ENCODE results near the gene MYH2. TPM values are rescaled to one million over a fixed set of nuclear protein-coding genes. Genes with fewer than 3 reads are reported as not detected.
A peak's percentile ranks its signal among the peaks of the same experiment; 100 is the strongest.
"Not testable (repeated sequence)": the region's sequence is repeated elsewhere in the genome, so short reads cannot be mapped to it uniquely, and the experiment has no call there.

The MYH2 gene
- total RNA-seq, 1 donor from 2014 or later = not detected

- no peak for DNase-seq (ENCODE audit: low read depth)
- no peak for FAIRE-seq
- TF ChIP-seq, protein P1, sequence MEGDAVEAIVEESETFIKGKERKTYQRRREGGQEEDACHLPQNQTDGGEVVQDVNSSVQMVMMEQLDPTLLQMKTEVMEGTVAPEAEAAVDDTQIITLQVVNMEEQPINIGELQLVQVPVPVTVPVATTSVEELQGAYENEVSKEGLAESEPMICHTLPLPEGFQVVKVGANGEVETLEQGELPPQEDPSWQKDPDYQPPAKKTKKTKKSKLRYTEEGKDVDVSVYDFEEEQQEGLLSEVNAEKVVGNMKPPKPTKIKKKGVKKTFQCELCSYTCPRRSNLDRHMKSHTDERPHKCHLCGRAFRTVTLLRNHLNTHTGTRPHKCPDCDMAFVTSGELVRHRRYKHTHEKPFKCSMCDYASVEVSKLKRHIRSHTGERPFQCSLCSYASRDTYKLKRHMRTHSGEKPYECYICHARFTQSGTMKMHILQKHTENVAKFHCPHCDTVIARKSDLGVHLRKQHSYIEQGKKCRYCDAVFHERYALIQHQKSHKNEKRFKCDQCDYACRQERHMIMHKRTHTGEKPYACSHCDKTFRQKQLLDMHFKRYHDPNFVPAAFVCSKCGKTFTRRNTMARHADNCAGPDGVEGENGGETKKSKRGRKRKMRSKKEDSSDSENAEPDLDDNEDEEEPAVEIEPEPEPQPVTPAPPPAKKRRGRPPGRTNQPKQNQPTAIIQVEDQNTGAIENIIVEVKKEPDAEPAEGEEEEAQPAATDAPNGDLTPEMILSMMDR (IDR thresholded peaks at IDR 0.05; ENCODE audit: insufficient read depth, low read length, severe bottlenecking) = no peak
- no peaks in the 10 kb centered on the region for H3K27me3 ChIP-seq (ENCODE audit: control insufficient read depth, insufficient read depth, low read length)
- H3K4me3 ChIP-seq (ENCODE audit: low read depth, low read length) = no peak overlapping the region
- H3K36me3 ChIP-seq (ENCODE audit: control insufficient read depth, insufficient read depth, low read length) = no peaks in the 10 kb centered on the region
Observed at GRCh38 chr17:10556301-10557005, 7.0 kb upstream of the MYH2 start.

GRCh38 chr17:10550014-10550413 lies 556 bp upstream of the MYH2 start:
- TF ChIP-seq, protein P1 (IDR thresholded peaks at IDR 0.05; ENCODE audit: insufficient read depth, low read length, severe bottlenecking) = no peak
- no peak for DNase-seq (ENCODE audit: low read depth)
- no peak for FAIRE-seq
- H3K36me3 ChIP-seq (ENCODE audit: control insufficient read depth, insufficient read depth, low read length) = no peaks in the 10 kb centered on the region
- H3K27me3 ChIP-seq (ENCODE audit: control insufficient read depth, insufficient read depth, low read length) = no peaks in the 10 kb centered on the region
- no peak overlapping the region for H3K4me3 ChIP-seq (ENCODE audit: low read depth, low read length)

- DNase-seq (ENCODE audit: low read depth) (no peak), FAIRE-seq (no peak)
- TF ChIP-seq, protein P1 (IDR thresholded peaks at IDR 0.05; ENCODE audit: insufficient read depth, low read length, severe bottlenecking) = no peak
Observed at GRCh38 chr17:10547351-10547750, 2.1 kb downstream of the MYH2 start.

GRCh38 chr17:10543486-10543885 lies 6.0 kb downstream of the MYH2 start:
- H3K4me3 ChIP-seq (ENCODE audit: low read depth, low read length); H3K36me3 ChIP-seq (ENCODE audit: control insufficient read depth, insufficient read depth, low read length); H3K27me3 ChIP-seq (ENCODE audit: control insufficient read depth, insufficient read depth, low read length); FAIRE-seq: not testable (repeated sequence)
- DNase-seq (ENCODE audit: low read depth) = peak; percentile 8

More at GRCh38 chr17:10547351-10547750, 2.1 kb downstream of the MYH2 start:
- Histone ChIP-seq H3K4me3 (ENCODE audit: low read depth, low read length) (no peak overlapping the region), H3K27me3 (ENCODE audit: control insufficient read depth, insufficient read depth, low read length) (no peaks in the 10 kb centered on the region), H3K36me3 (ENCODE audit: control insufficient read depth, insufficient read depth, low read length) (no peaks in the 10 kb centered on the region)

- not testable (repeated sequence) for FAIRE-seq; H3K36me3 ChIP-seq (ENCODE audit: control insufficient read depth, insufficient read depth, low read length); H3K4me3 ChIP-seq (ENCODE audit: low read depth, low read length); H3K27me3 ChIP-seq (ENCODE audit: control insufficient read depth, insufficient read depth, low read length); DNase-seq (ENCODE audit: low read depth)
Observed at GRCh38 chr17:10541179-10541578, 8.3 kb downstream of the MYH2 start.

DNA sequence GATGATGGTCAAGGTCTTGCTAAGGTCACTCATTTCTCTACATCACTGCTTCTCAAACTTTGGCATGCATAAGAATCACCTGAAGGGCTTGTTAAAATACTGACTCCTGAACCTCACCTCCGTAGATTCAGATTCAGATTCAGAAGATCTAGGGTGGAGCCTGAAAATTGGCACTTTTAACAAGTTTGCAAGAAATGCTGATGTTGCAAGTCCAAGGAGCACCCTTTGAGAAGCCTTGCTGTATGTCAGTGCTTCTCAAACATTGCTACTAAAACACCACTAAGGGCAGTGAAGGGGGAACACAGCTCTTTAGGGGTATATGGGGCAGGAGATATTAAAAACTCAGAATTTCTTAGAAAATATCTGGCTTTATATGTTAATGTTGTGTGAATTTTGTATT lies 17.4 kb downstream of the MYH2 start:
- TF ChIP-seq, protein P1 (IDR thresholded peaks at IDR 0.05; ENCODE audit: insufficient read depth, low read length, severe bottlenecking) = no peak
- no peak overlapping the region for H3K4me3 ChIP-seq (ENCODE audit: low read depth, low read length)
- no peak for DNase-seq (ENCODE audit: low read depth)
- no peak for FAIRE-seq
- no peaks in the 10 kb centered on the region for H3K27me3 ChIP-seq (ENCODE audit: control insufficient read depth, insufficient read depth, low read length)
- no peaks in the 10 kb centered on the region for H3K36me3 ChIP-seq (ENCODE audit: control insufficient read depth, insufficient read depth, low read length)

- TF ChIP-seq, protein P1 (IDR thresholded peaks at IDR 0.05; ENCODE audit: insufficient read depth, low read length, severe bottlenecking) = no peak
- Histone ChIP-seq H3K36me3 (ENCODE audit: control insufficient read depth, insufficient read depth, low read length) (no peaks in the 10 kb centered on the region), H3K27me3 (ENCODE audit: control insufficient read depth, insufficient read depth, low read length) (no peaks in the 10 kb centered on the region), H3K4me3 (ENCODE audit: low read depth, low read length) (no peak overlapping the region)
- FAIRE-seq (no peak), DNase-seq (ENCODE audit: low read depth) (no peak)
Observed at GRCh38 chr17:10527419-10527818, 22.0 kb downstream of the MYH2 start.
